H1 (cell line): ENCODE measurements around the gene WNK2. TPM values are rescaled to one million over a fixed set of nuclear protein-coding genes. Genes with fewer than 3 reads are reported as not detected.

Experiments used
- CTCF ChIA-PET: fragments of 300-600 bp; sonication (Branson Sonifier 250); formaldehyde crosslinking; loops from one replicate; lab custom pipeline; 2021; ENCODE audit not compliant: partially characterized antibody; lab: Charles Lee
- POLR2A ChIA-PET: fragments of 300-600 bp; sonication (Branson Sonifier 250); formaldehyde crosslinking; loops from one replicate; lab custom pipeline; 2021; ENCODE audit warnings: inconsistent platforms; ENCODE audit not compliant: partially characterized antibody; lab: Charles Lee
- DNase-seq, 2 experiments: peaks; one replicate each; pipeline versions ENCODE4 v3.0.0 to v3.0.0-alpha.2; 2010 to 2022; ENCODE audit warnings: low spot score in 2 of 2, low read depth in 1 of 2, mixed read lengths in 1 of 2
- FAIRE-seq: peaks from 2 replicates; lab custom pipeline; 2011; peaks lifted over from hg19 to GRCh38; lab: Jason Lieb, UNC
- H2AFZ ChIP-seq: 2 replicates; pipeline ENCODE4 v1.8.1; 2012; ENCODE audit warnings: low read length, inconsistent platforms
- H2AK5ac ChIP-seq: 2 replicates; pipeline ENCODE4 v1.6.1; 2013; ENCODE audit warnings: low read depth, low read length
- H2BK120ac ChIP-seq: replicated peaks from 2 replicates; pipeline ENCODE3; 2013; ENCODE audit warnings: low read depth, low read length, inconsistent platforms
- H2BK12ac ChIP-seq: 2 replicates; pipeline ENCODE4 v1.6.1; 2013; ENCODE audit warnings: low read depth, low read length
- H2BK15ac ChIP-seq: 2 replicates; pipeline ENCODE4 v1.6.1; 2013; ENCODE audit warnings: low read length
- H2BK20ac ChIP-seq: 2 replicates; pipeline ENCODE4 v1.6.1; 2013; ENCODE audit warnings: low read length
- H2BK5ac ChIP-seq: 2 replicates; pipeline ENCODE4 v1.6.1; 2013; ENCODE audit warnings: low read depth, low read length
- H3K14ac ChIP-seq: 2 replicates; pipeline ENCODE4 v1.6.1; 2013; ENCODE audit warnings: inconsistent platforms; ENCODE audit not compliant: insufficient read length
- H3K18ac ChIP-seq: 2 replicates; pipeline ENCODE4 v1.6.1; 2013; ENCODE audit warnings: low read length; ENCODE audit errors: extremely low read depth
- H3K23ac ChIP-seq: 2 replicates; pipeline ENCODE4 v1.6.1; 2013; ENCODE audit warnings: inconsistent platforms; ENCODE audit not compliant: insufficient read length
- H3K23me2 ChIP-seq: 2 replicates; pipeline ENCODE4 v1.6.1; 2013; ENCODE audit warnings: low read depth, low read length
- H3K27ac ChIP-seq: 2 replicates; pipeline ENCODE4 v1.6.1; 2011; ENCODE audit warnings: low read depth, low read length, inconsistent platforms
- H3K27me3 ChIP-seq, 4 experiments: replicated peaks in 1 of 4; 1 replicate in 1 of 4; 2 replicates in 3 of 4; pipeline versions ENCODE4 v1.6.1 to v1.8.1; 2011 to 2013; ENCODE audit warnings: low read length in 3 of 4, mild to moderate bottlenecking in 3 of 4, inconsistent platforms in 2 of 4, mixed read lengths in 2 of 4, moderate library complexity in 1 of 4; ENCODE audit not compliant: control insufficient read depth in 3 of 4, insufficient read depth in 3 of 4; ENCODE audit errors: extremely low read depth in 1 of 4
- H3K36me3 ChIP-seq, 4 experiments: 2 replicates each; pipeline versions ENCODE4 v1.6.1 to v1.8.1; 2011 to 2013; ENCODE audit warnings: mild to moderate bottlenecking in 4 of 4, low read length in 3 of 4, moderate library complexity in 2 of 4, control low read depth in 1 of 4, inconsistent platforms in 1 of 4; ENCODE audit not compliant: insufficient read depth in 4 of 4, control insufficient read depth in 2 of 4
- H3K4ac ChIP-seq: replicated peaks from 2 replicates; pipeline ENCODE3; 2013; ENCODE audit warnings: low read length, low read depth, mixed read lengths, inconsistent platforms; ENCODE audit not compliant: insufficient read length
- H3K4me1 ChIP-seq, 4 experiments: replicated peaks in 1 of 4; 1 replicate in 1 of 4; 2 replicates in 3 of 4; pipeline versions ENCODE4 v1.6.1 to v1.8.1; 2011 to 2013; ENCODE audit warnings: low read length in 3 of 4, inconsistent platforms in 2 of 4, mixed read lengths in 1 of 4; ENCODE audit not compliant: insufficient read depth in 4 of 4, control insufficient read depth in 3 of 4
- H3K4me2 ChIP-seq, 2 experiments: 2 replicates each; pipeline versions ENCODE4 v1.6.1 to v1.8.1; 2011 to 2013; ENCODE audit warnings: low read depth in 2 of 2, low read length in 2 of 2, control low read depth in 1 of 2, inconsistent platforms in 1 of 2, mild to moderate bottlenecking in 1 of 2; ENCODE audit not compliant: insufficient read depth in 1 of 2
- H3K4me3 ChIP-seq, 4 experiments: fragments of 200-600, 300-600 bp in 1 of 4; sonication (generic), shearing (Covaris generic), sonication (Bioruptor Twin) in 1 of 4; 2 replicates each; pipeline versions ENCODE4 v1.5.1 to v1.8.1; 2011 to 2016; ENCODE audit warnings: low read length in 4 of 4, low read depth in 3 of 4, control low read depth in 2 of 4, inconsistent platforms in 2 of 4, mild to moderate bottlenecking in 2 of 4, mixed read lengths in 1 of 4, moderate library complexity in 1 of 4; ENCODE audit not compliant: insufficient read depth in 2 of 4; ENCODE audit errors: extremely low read depth in 1 of 4
- H3K56ac ChIP-seq: replicated peaks from 2 replicates; pipeline ENCODE3; 2013; ENCODE audit warnings: low read depth, mild to moderate bottlenecking, mixed read lengths, low read length, inconsistent platforms; ENCODE audit not compliant: insufficient read length
- H3K79me1 ChIP-seq: 2 replicates; pipeline ENCODE4 v1.6.1; 2013; ENCODE audit warnings: low read depth, low read length, control low read depth
- H3K79me2 ChIP-seq, 2 experiments: 2 replicates each; pipeline versions ENCODE4 v1.6.1 to v1.8.1; 2012 to 2013; ENCODE audit warnings: low read length in 2 of 2, mild to moderate bottlenecking in 2 of 2, inconsistent platforms in 1 of 2; ENCODE audit not compliant: insufficient read depth in 2 of 2, control insufficient read depth in 1 of 2
- H3K9ac ChIP-seq, 4 experiments: replicated peaks in 1 of 4; 1 replicate in 1 of 4; 2 replicates in 3 of 4; pipeline versions ENCODE4 v1.6.1 to v1.8.1; 2011 to 2013; ENCODE audit warnings: low read depth in 3 of 4, low read length in 3 of 4, control low read depth in 2 of 4, mild to moderate bottlenecking in 2 of 4, moderate library complexity in 2 of 4, inconsistent platforms in 1 of 4; ENCODE audit errors: extremely low read depth in 1 of 4
- H3K9me3 ChIP-seq, 2 experiments: 2 replicates each; pipeline versions ENCODE4 v1.6.1 to v1.8.1; 2012 to 2013; ENCODE audit warnings: mild to moderate bottlenecking in 2 of 2, moderate library complexity in 2 of 2, control low read depth in 1 of 2, inconsistent platforms in 1 of 2, low read depth in 1 of 2, low read length in 1 of 2, mixed read lengths in 1 of 2; ENCODE audit not compliant: insufficient read depth in 2 of 2
- H4K20me1 ChIP-seq, 2 experiments: replicated peaks in 1 of 2; 2 replicates each; pipeline versions ENCODE3 to v1.8.1; 2011 to 2013; ENCODE audit warnings: inconsistent platforms in 2 of 2, low read length in 2 of 2, mild to moderate bottlenecking in 1 of 2; ENCODE audit not compliant: insufficient read depth in 2 of 2, control insufficient read depth in 1 of 2
- H4K5ac ChIP-seq: 2 replicates; pipeline ENCODE4 v1.6.1; 2013; ENCODE audit warnings: low read length, low read depth, mixed read lengths, inconsistent platforms; ENCODE audit not compliant: insufficient read length
- H4K8ac ChIP-seq: 2 replicates; pipeline ENCODE4 v1.8.0; 2013; ENCODE audit warnings: mild to moderate bottlenecking, moderate library complexity, low read length, inconsistent platforms; ENCODE audit not compliant: insufficient read depth; ENCODE audit errors: extremely low read depth
- H4K91ac ChIP-seq: replicated peaks from 2 replicates; pipeline ENCODE3; 2013; ENCODE audit warnings: low read length, mixed read lengths, inconsistent platforms; ENCODE audit not compliant: insufficient read length
- CTCF ChIP-seq, 3 experiments: IDR thresholded peaks; 1 replicate in 2 of 3; 2 replicates in 1 of 3; pipeline versions ENCODE4 v1.5.1 to v1.6.1; 2011; ENCODE audit warnings: low read length in 3 of 3, mild to moderate bottlenecking in 3 of 3, inconsistent platforms in 2 of 3, low read depth in 1 of 3, moderate library complexity in 1 of 3; ENCODE audit not compliant: insufficient read depth in 1 of 3; ENCODE audit errors: control extremely low read depth in 1 of 3
- RAD21 ChIP-seq, 2 experiments: IDR thresholded peaks in 1 of 2; conservative IDR thresholded peaks in 1 of 2; 2 replicates each; pipeline ENCODE4 v1.6.1; 2011; ENCODE audit warnings: low read depth in 2 of 2, low read length in 2 of 2, improper control_type of control experiment in 1 of 2, inconsistent platforms in 1 of 2, mild to moderate bottlenecking in 1 of 2, moderate library complexity in 1 of 2
- SP2 ChIP-seq: IDR thresholded peaks from 2 replicates; pipeline ENCODE4 v1.6.1; 2012; ENCODE audit warnings: mild to moderate bottlenecking, low read length, inconsistent platforms
- WGBS, 2 experiments: shearing (Covaris generic) in 1 of 2; methylation state at CpG; one replicate each; pipeline versions ENCODE4 v1.1.6 to v1.1.7; 2013 to 2015; ENCODE audit warnings: low lambda C conversion rate in 2 of 2, mixed read lengths in 2 of 2, inconsistent platforms in 1 of 2, low coverage in 1 of 2, missing lambda C conversion rate in 1 of 2; ENCODE audit not compliant: insufficient replicate concordance in 2 of 2, insufficient coverage in 1 of 2, insufficient read length in 1 of 2; ENCODE audit errors: extremely low coverage in 1 of 2, missing lambda C conversion rate in 1 of 2; 5-methylcytosine and 5-hydroxymethylcytosine counted together
- polyA plus RNA-seq, 7 experiments: library from polyadenylated mRNA; depleted of rRNA in 3 of 7; stranded (reverse) in 5 of 7; unstranded in 2 of 7; fragments of >200 nt in 5 of 7; fragments of 200-250 nt in 2 of 7; gene quantifications; 1 replicate in 5 of 7; 2 replicates in 1 of 7; 4 replicates in 1 of 7; pipeline versions ENCODE4 v1.2.1 to v1.2.3, GENCODE V29; 2011 to 2013; ENCODE audit warnings: missing spikeins in 2 of 7, mixed read lengths in 2 of 7
- total RNA-seq: library from RNA; stranded (reverse); fragmentation: NEBNext Ultra II Directional; extraction: Animal tissue kit (Norgen Biotek cat#: 25700); gene quantifications from 2 replicates; pipeline ENCODE4 v1.2.1, GENCODE V29; 2021

WNK2 gene
- total and polyA plus RNA-seq, 2 of the 8 experiments (the other 6 are each of a cell fraction or from before 2014, with no cell fraction given), result 12.0 to 87.2 TPM

- Histone ChIP-seq H3K79me2 (no peaks in the 10 kb centered on the region), H2BK120ac (no peak overlapping the region), H3K27ac (no peak overlapping the region), H3K56ac (no peak overlapping the region), H3K14ac (no peak overlapping the region), H3K9ac (no peak overlapping the region), H3K4me2 (no peak overlapping the region), H3K18ac (no peak overlapping the region), H2BK12ac (no peak overlapping the region), H3K36me3 (peaks cover 0 to 9% (median 3%) of the 10 kb centered on the region in 4 experiments; a peak in 5 of 8 replicates), H3K23me2 (no peaks in the 10 kb centered on the region), H2BK20ac (no peak overlapping the region), H3K4me3 (no peak overlapping the region), H4K20me1 (peaks cover 0 to 16% of the 10 kb centered on the region in 2 experiments), H3K23ac (no peak overlapping the region), H3K9me3 (no peaks in the 10 kb centered on the region), H3K79me1 (no peaks in the 10 kb centered on the region), H4K91ac (no peak overlapping the region), H4K8ac (peak overlapping the region; percentile 19; the same call in 1 of the 2 replicates), H2AK5ac (no peak overlapping the region), H3K4me1 (no peaks in the 10 kb centered on the region), H2AFZ (no peak overlapping the region), H2BK5ac (no peak overlapping the region), H2BK15ac (no peak overlapping the region), H3K4ac (no peak overlapping the region), H3K27me3 (no peaks in the 10 kb centered on the region), H4K5ac (no peak overlapping the region)
- ChIA-PET POLR2A (no interaction called here), CTCF (interaction anchor here (0.6 to 5.0 kb wide), 15 partner anchors 10 to 378 kb away, joined by 3 to 19 read pairs (median 4); no protein-coding TSS in a partner anchor)
- FAIRE-seq, result no peak
- DNase-seq, result peak in 1 of 2 experiments; percentile 53
- TF ChIP-seq RAD21 (IDR thresholded peaks at IDR 0.05 in 1 of 2, conservative IDR thresholded peaks at IDR 0.05 in 1 of 2; ENCODE audit: low read depth in 2 of 2, low read length in 2 of 2) (peak; percentile 33 to 42; a peak in 3 of 4 replicates), SP2 (no peak), CTCF (IDR thresholded peaks at IDR 0.05; ENCODE audit: control extremely low read depth in 1 of 3, insufficient read depth in 1 of 3, low read depth in 1 of 3, low read length in 3 of 3) (peak in 2 of 3 experiments; percentile 14 to 32; a peak in 2 of 4 replicates)
- WGBS, 2 experiments, result 84% methylated on average over 10 of the region's 10 CpGs; no CpG with 5 or more reads in 1 of the 2 experiments
These were observed 77.3 kb downstream of the WNK2 start for GRCh38 chr9:93261281-93261680.
